Choroid plexus epithelial cell (primary cell): ENCODE measurements around the gene THEMIS2.

Source experiments
- DNase-seq: peaks from one replicate; pipeline ENCODE4 v3.0.0-alpha.2; 2010; ENCODE audit warnings: low read depth
- H3K4me3 ChIP-seq: 2 replicates; pipeline ENCODE4 v1.5.1; 2011; ENCODE audit warnings: low read depth, mild to moderate bottlenecking, control low read depth, low read length, moderate library complexity
- CTCF ChIP-seq: conservative IDR thresholded peaks from 2 replicates; pipeline ENCODE4 v1.5.1; 2011; ENCODE audit warnings: low read depth, mild to moderate bottlenecking, control low read depth, inconsistent platforms, low read length, moderate library complexity

THEMIS2 gene

GRCh38 chr1:27915082-27915575 lies 42.8 kb downstream of the THEMIS2 start:
- no peak for DNase-seq
- H3K4me3 ChIP-seq, result no peak overlapping the region
- TF ChIP-seq CTCF, result no peak

- DNase-seq, result no peak
- no peak for TF ChIP-seq CTCF
- no peak overlapping the region for H3K4me3 ChIP-seq
Measured at GRCh38 chr1:27922272-27922671, 49.9 kb downstream of the THEMIS2 start.

GRCh38 chr1:27928216-27928954 lies 56.0 kb downstream of the THEMIS2 start:
- DNase-seq, result no peak
- no peak overlapping the region for H3K4me3 ChIP-seq
- TF ChIP-seq CTCF, result peak; percentile 10

GRCh38 chr1:27931184-27931583 lies 58.8 kb downstream of the THEMIS2 start:
- DNase-seq, result no peak
- no peak overlapping the region for H3K4me3 ChIP-seq

GRCh38 chr1:27931759-27932158 lies 59.4 kb downstream of the THEMIS2 start:
- no peak for TF ChIP-seq CTCF
- H3K4me3 ChIP-seq, result no peak overlapping the region
- DNase-seq, result no peak

More at GRCh38 chr1:27931184-27931583, 58.8 kb downstream of the THEMIS2 start:
- no peak for TF ChIP-seq CTCF

- no peak within 1 kb of the TSS for H3K4me3 ChIP-seq
- DNase-seq, result no peak
- TF ChIP-seq CTCF, result no peak
Measured at GRCh38 chr1:27934818-27935549, 62.6 kb downstream of the THEMIS2 start, which contains the start of gene SMPDL3B. TSS of gene SMPDL3B (plus strand) at chr1:27935000. CDS start at chr1:27935184, 184 bp downstream.
